ENCODE results near the gene TBC1D10B.

Gene TBC1D10B

GRCh38 chr16:30350134-30350871, 20.0 kb downstream of the TBC1D10B start:
- no peak for TF ChIP-seq EP300 (IDR thresholded peaks at IDR 0.05; ENCODE audit: borderline replicate concordance)
- no peak for TF ChIP-seq NFIC (IDR thresholded peaks at IDR 0.05)
- no peak for TF ChIP-seq TAF1 (IDR thresholded peaks at IDR 0.05; ENCODE audit: low read depth)
- TF ChIP-seq USF1 (IDR thresholded peaks at IDR 0.05) = no peak
- TF ChIP-seq YY1 (IDR thresholded peaks at IDR 0.05; ENCODE audit: low read depth) = no peak
- TF ChIP-seq REST (IDR thresholded peaks at IDR 0.05; ENCODE audit: low read depth) = no peak
- no peak for TF ChIP-seq CREB1 (IDR thresholded peaks at IDR 0.05; ENCODE audit: low read depth)
- TF ChIP-seq ZBTB7A (IDR thresholded peaks at IDR 0.05; ENCODE audit: low read depth) = no peak
- no peak for TF ChIP-seq TEAD4 (IDR thresholded peaks at IDR 0.05)
- TF ChIP-seq RAD21 (IDR thresholded peaks at IDR 0.05; ENCODE audit: low read depth) = no peak
- TF ChIP-seq MAX (IDR thresholded peaks at IDR 0.05) = no peak
- TF ChIP-seq CEBPB (IDR thresholded peaks at IDR 0.05) = no peak
- TF ChIP-seq EGR1 (IDR thresholded peaks at IDR 0.05) = no peak
- TF ChIP-seq TCF12 (IDR thresholded peaks at IDR 0.05; ENCODE audit: low read depth) = no peak
- no peak for TF ChIP-seq FOXM1 (IDR thresholded peaks at IDR 0.05; ENCODE audit: borderline replicate concordance, low read depth)

- TF ChIP-seq CEBPB (IDR thresholded peaks at IDR 0.05) (peak; percentile 89), TCF12 (IDR thresholded peaks at IDR 0.05; ENCODE audit: low read depth) (peak; percentile 50; the same call in 1 of the 2 replicates), EP300 (IDR thresholded peaks at IDR 0.05; ENCODE audit: borderline replicate concordance) (peak; percentile 52; the same call in 1 of the 2 replicates), RAD21 (IDR thresholded peaks at IDR 0.05; ENCODE audit: low read depth) (no peak), CREB1 (IDR thresholded peaks at IDR 0.05; ENCODE audit: low read depth) (no peak), NFIC (IDR thresholded peaks at IDR 0.05) (no peak; the same call in 1 of the 2 replicates)
Observed at GRCh38 chr16:30349675-30350074, 20.6 kb downstream of the TBC1D10B start.

GRCh38 chr16:30348929-30349328, 21.4 kb downstream of the TBC1D10B start:
- TF ChIP-seq RAD21 (IDR thresholded peaks at IDR 0.05; ENCODE audit: low read depth) (no peak), TEAD4 (IDR thresholded peaks at IDR 0.05) (no peak), MAX (IDR thresholded peaks at IDR 0.05) (no peak), EP300 (IDR thresholded peaks at IDR 0.05; ENCODE audit: borderline replicate concordance) (no peak), REST (IDR thresholded peaks at IDR 0.05; ENCODE audit: low read depth) (no peak)

GRCh38 chr16:30348113-30348512, 22.2 kb downstream of the TBC1D10B start:
- TF ChIP-seq TEAD4 (IDR thresholded peaks at IDR 0.05) = no peak
- no peak for TF ChIP-seq RAD21 (IDR thresholded peaks at IDR 0.05; ENCODE audit: low read depth)
- TF ChIP-seq YY1 (IDR thresholded peaks at IDR 0.05; ENCODE audit: low read depth) = no peak
- TF ChIP-seq CREB1 (IDR thresholded peaks at IDR 0.05; ENCODE audit: low read depth) = no peak
- TF ChIP-seq USF1 (IDR thresholded peaks at IDR 0.05) = no peak

- no peak for TF ChIP-seq TCF12 (IDR thresholded peaks at IDR 0.05; ENCODE audit: low read depth)
- TF ChIP-seq TEAD4 (IDR thresholded peaks at IDR 0.05) = no peak
- TF ChIP-seq CREB1 (IDR thresholded peaks at IDR 0.05; ENCODE audit: low read depth) = no peak
- no peak for TF ChIP-seq NFIC (IDR thresholded peaks at IDR 0.05)
- TF ChIP-seq YY1 (IDR thresholded peaks at IDR 0.05; ENCODE audit: low read depth) = no peak
- TF ChIP-seq TAF1 (IDR thresholded peaks at IDR 0.05; ENCODE audit: low read depth) = no peak
- no peak for TF ChIP-seq REST (IDR thresholded peaks at IDR 0.05; ENCODE audit: low read depth)
- TF ChIP-seq MAX (IDR thresholded peaks at IDR 0.05) = no peak
- TF ChIP-seq CEBPB (IDR thresholded peaks at IDR 0.05) = no peak
- TF ChIP-seq EP300 (IDR thresholded peaks at IDR 0.05; ENCODE audit: borderline replicate concordance) = no peak
- no peak for TF ChIP-seq RAD21 (IDR thresholded peaks at IDR 0.05; ENCODE audit: low read depth)
- no peak for TF ChIP-seq ZBTB7A (IDR thresholded peaks at IDR 0.05; ENCODE audit: low read depth)
Observed at GRCh38 chr16:30346286-30346685, 24.0 kb downstream of the TBC1D10B start.

Data from Ishikawa (cell line).